ENCODE measurements around the gene GSDME. TPM values are rescaled to one million over a fixed set of nuclear protein-coding genes. Genes with fewer than 3 reads are reported as not detected.

GSDME gene
- total RNA-seq, 1 experiment from 2014 or later, result 4.5 TPM

- ATAC-seq, result no peak
- Histone ChIP-seq H3K27me3 (ENCODE audit: control insufficient read depth, insufficient read depth, low read length) (no peaks in the 10 kb centered on the region), H3K27ac (ENCODE audit: low read length) (no peak overlapping the region), H3K36me3 (ENCODE audit: control insufficient read depth, insufficient read depth, low read length) (no peaks in the 10 kb centered on the region), H3K9me3 (ENCODE audit: control insufficient read depth, insufficient read depth, low read depth, low read length) (no peaks in the 10 kb centered on the region), H3K4me1 (ENCODE audit: control insufficient read depth, insufficient read depth, low read length) (no peaks in the 10 kb centered on the region), H3K4me3 (ENCODE audit: low read depth in 2 of 2, low read length in 2 of 2) (no peak overlapping the region)
- POLR2A ChIA-PET, result no interaction called here
- CTCF ChIA-PET, result interaction anchor here (0.5 kb wide), 1 partner anchor 731 kb away, joined by 3 read pairs; no protein-coding TSS in a partner anchor
- no TSS peak for BruUV-seq (replicated peaks)
- in situ Hi-C loops (cut with HindIII; ENCODE audit: low pct_unique_long_range_greater_than_20kb, low sequenced_read_pairs) (no loop called here), intact Hi-C loops (cut with micrococcal nuclease; ENCODE audit: unreplicated experiment) (no loop called here)
- no peak for DNase-seq (ENCODE audit: low read depth, low spot score)
- TF ChIP-seq CTCF (IDR thresholded peaks at IDR 0.05), result no peak
- no peak for TF ChIP-seq REST (IDR thresholded peaks at IDR 0.05; ENCODE audit: insufficient read depth in 1 of 2, low read depth in 2 of 2, low read length in 1 of 2)
- no peak for TF ChIP-seq SIN3A (IDR thresholded peaks at IDR 0.05; ENCODE audit: borderline replicate concordance, insufficient read depth, low read depth, low read length)
- TF ChIP-seq TCF7L2 (IDR thresholded peaks at IDR 0.05; ENCODE audit: low read depth, low read length), result no peak
- TF ChIP-seq POLR2AphosphoS5 (IDR thresholded peaks at IDR 0.05; ENCODE audit: low read depth, low read length), result no peak
Measured at GRCh38 chr7:24800073-24800472, 42.8 kb upstream of the GSDME start.

GRCh38 chr7:24799506-24799905 lies 42.2 kb upstream of the GSDME start:
- Histone ChIP-seq H3K27ac (ENCODE audit: low read length) (no peak overlapping the region), H3K4me1 (ENCODE audit: control insufficient read depth, insufficient read depth, low read length) (no peaks in the 10 kb centered on the region), H3K4me3 (ENCODE audit: low read depth in 2 of 2, low read length in 2 of 2) (no peak overlapping the region), H3K9me3 (ENCODE audit: control insufficient read depth, insufficient read depth, low read depth, low read length) (no peaks in the 10 kb centered on the region), H3K27me3 (ENCODE audit: control insufficient read depth, insufficient read depth, low read length) (no peaks in the 10 kb centered on the region), H3K36me3 (ENCODE audit: control insufficient read depth, insufficient read depth, low read length) (no peaks in the 10 kb centered on the region)
- no peak for ATAC-seq
- no TSS peak for BruUV-seq (replicated peaks)
- CTCF ChIA-PET, result interaction anchor here (0.7 kb wide), 1 partner anchor 12 kb away, joined by 3 read pairs; no protein-coding TSS in a partner anchor
- DNase-seq (ENCODE audit: low read depth, low spot score), result no peak
- TF ChIP-seq CTCF (IDR thresholded peaks at IDR 0.05), result no peak
- no peak for TF ChIP-seq TCF7L2 (IDR thresholded peaks at IDR 0.05; ENCODE audit: low read depth, low read length)
- TF ChIP-seq SIN3A (IDR thresholded peaks at IDR 0.05; ENCODE audit: borderline replicate concordance, insufficient read depth, low read depth, low read length), result no peak
- no peak for TF ChIP-seq POLR2AphosphoS5 (IDR thresholded peaks at IDR 0.05; ENCODE audit: low read depth, low read length)
- TF ChIP-seq REST (IDR thresholded peaks at IDR 0.05; ENCODE audit: insufficient read depth in 1 of 2, low read depth in 2 of 2, low read length in 1 of 2), result no peak
- in situ Hi-C loops (cut with HindIII; ENCODE audit: low pct_unique_long_range_greater_than_20kb, low sequenced_read_pairs) (no loop called here), intact Hi-C loops (cut with micrococcal nuclease; ENCODE audit: unreplicated experiment) (no loop called here)
- POLR2A ChIA-PET, result no interaction called here
